GM12801 (cell line): ENCODE measurements around the gene COL25A1.

Experiments used
- CTCF ChIP-seq: IDR thresholded peaks from one replicate; pipeline ENCODE4 v1.5.1; 2011; ENCODE audit warnings: control low read depth; ENCODE audit not compliant: insufficient read length; ENCODE audit errors: extremely low read depth

The COL25A1 gene

GRCh38 chr4:108825737-108826136, 476.7 kb downstream of the COL25A1 start:
- TF ChIP-seq CTCF = no peak

- TF ChIP-seq CTCF = no peak
Measured at GRCh38 chr4:108821351-108821930, 481.0 kb downstream of the COL25A1 start.

- no peak for TF ChIP-seq CTCF
Measured at GRCh38 chr4:108820492-108821350, 481.7 kb downstream of the COL25A1 start.

GRCh38 chr4:108814326-108814725, 488.1 kb downstream of the COL25A1 start:
- TF ChIP-seq CTCF = no peak

GRCh38 chr4:108813261-108813660, 489.2 kb downstream of the COL25A1 start:
- no peak for TF ChIP-seq CTCF

GRCh38 chr4:108811486-108811885, 491.0 kb downstream of the COL25A1 start:
- no peak for TF ChIP-seq CTCF

GRCh38 chr4:108810087-108810486, 492.4 kb downstream of the COL25A1 start:
- no peak for TF ChIP-seq CTCF
